Glomerular endothelial cell (primary cell): Measurements from ENCODE around the gene NFATC3. TPM values are rescaled to one million over a fixed set of nuclear protein-coding genes. Genes with fewer than 3 reads are reported as not detected.

Experiments
- DNase-seq: peaks from one replicate; pipeline ENCODE4 v3.0.0-alpha.2; 2011; ENCODE audit warnings: low read depth, low spot score; ENCODE audit errors: extremely low read depth
- total RNA-seq: library from RNA; depleted of rRNA; stranded (reverse); fragments of >200 nt; gene quantifications from 2 replicates; pipeline ENCODE4 v1.2.3, GENCODE V29; 2015

The NFATC3 gene
- total RNA-seq, 1 donor from 2014 or later: 22.8 TPM

DNA sequence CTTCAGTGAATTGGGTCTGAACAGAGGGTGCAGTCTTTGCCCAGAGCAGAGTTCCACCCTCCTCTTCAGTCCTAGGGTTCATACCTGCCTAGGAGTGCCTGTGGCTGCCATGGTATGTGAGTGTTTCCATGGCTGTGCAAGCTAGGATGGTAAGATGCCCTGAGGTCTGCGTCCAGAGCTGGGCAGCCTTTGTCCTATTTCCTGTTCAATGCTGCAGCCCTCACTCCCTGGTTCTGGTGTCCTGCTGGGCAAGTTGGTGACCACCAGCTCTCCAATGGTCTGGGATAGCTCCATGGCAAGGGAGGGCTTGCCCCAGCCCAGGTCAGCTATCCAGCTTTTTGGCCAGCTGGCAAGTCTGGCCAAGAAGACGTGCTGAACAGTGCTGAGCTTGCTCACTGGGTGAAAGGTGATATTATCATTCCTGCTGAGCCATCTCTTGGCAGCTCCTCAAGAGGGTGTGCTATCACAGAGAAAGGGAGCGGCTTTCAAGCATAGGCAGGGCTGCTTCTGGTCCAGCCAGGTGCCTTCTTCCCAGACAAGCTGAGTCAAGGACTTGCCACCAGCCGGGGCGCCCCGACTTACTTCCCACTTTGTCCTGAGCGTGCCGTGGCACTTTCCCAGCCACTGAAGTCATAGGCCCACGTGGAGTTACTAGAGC, 13.0 kb upstream of the NFATC3 start:
- DNase-seq: no peak

DNA sequence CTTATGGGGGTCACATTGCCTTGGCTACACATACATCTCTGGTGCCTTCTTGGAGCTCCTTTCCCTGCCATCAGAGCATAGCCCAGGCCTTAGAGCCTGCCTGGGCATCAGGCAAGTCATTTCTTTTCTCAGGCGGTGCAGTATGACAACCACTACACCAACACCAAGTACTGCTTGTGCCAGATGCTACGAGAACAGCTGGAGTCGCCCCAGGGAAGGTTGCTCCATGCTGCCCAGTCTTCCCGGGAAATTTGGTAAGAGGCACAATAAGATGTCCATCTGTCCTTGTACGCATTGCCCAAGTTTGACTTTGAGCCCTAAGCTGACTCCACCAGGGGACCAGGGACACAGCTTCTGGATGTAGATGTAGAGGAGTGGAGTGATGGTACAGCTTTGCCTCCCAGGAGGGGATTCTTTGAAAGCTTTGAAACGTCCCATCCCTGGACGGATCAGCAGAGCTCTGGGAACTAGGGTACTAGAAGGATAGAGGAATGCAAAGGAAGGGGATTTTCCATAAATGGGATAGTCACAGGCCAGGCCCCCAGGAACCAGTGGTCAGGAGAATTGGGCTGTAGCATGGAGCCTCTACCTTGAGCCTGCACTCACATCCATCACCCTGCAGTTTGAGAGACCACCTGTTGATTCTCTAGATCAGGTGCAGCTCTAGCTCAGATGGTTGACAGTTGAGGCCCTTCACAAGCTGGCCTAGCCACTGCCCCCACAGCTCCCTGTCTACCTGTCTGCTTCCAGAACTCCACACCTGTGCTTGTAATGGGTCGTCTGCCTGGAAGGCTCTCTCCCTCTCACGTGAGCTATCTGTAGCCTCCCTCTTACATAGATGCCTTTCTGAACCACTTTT, 11.0 kb upstream of the NFATC3 start:
- DNase-seq: no peak

DNA sequence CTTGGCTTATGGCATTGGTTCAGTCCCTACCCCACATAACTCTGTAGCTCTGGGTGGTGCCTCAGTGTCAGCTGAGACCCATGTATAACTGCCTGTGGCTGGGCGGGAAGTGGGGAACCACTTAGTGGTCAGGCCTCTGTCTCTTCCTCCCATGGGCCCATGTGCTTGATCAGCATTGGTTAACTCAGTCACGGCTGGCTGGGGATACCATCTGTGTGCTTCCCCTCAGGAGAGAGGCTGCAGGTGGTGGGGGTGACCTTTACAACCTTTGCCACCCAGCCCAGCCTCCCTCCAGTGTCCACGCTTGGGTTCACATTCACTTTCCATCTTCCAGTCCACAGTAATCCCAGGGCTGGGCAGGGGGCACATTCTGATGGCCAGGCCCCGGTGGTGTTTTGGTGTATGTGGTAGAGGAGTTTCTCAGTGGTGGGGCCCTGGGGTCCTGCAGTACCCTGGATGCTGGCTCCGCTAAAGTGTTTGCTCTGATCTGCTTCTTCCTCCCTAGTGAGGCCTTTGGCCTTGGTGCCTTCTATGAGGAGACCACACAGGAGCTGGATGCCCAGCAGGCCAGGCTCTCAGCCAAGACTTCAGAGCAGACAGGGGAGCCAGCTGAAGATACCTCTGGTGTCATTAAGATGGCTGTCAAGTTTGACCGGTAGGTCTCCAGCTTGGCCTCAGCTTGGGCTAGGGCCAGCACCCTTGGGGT, 10.2 kb upstream of the NFATC3 start:
- no peak for DNase-seq

DNA sequence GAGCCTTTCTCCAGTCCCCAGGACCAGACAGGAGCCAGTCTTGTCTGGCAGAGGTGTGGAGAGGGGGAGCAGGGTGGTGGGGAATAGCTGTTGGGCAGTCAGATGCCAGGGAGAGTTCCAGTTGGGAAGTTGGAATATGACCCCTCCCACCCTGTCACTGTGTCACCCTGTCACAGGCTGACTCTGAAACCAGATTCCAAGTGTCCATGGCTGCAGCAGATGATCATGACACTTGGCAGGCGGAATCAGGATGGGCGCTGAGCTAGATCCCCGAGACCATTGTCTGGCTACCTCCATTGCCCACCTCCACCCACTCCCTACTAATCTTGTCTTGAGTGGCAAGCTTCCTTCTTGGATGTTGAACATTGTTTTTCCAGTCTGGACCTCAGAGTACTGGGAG, 9.2 kb upstream of the NFATC3 start:
- no peak for DNase-seq

DNA sequence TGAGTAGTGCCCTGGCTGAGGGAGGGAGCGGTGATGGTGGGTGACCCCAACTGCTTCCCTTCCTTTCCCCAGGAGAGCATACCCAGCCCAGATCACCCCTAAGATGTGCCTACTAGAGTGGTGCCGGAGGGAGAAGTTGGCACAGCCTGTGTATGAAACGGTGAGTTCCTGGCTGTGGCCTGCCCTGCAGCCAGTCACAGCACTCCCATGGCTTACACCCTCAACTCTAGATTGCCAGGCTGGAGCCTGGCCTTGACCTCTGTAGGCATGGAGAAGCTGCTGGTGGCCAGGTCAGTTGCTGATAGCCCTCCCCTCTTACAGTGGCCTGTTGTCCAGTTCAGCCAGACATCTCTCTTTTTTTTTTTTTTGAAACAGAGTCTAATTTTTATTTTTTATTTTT, 8.6 kb upstream of the NFATC3 start:
- no peak for DNase-seq

DNA sequence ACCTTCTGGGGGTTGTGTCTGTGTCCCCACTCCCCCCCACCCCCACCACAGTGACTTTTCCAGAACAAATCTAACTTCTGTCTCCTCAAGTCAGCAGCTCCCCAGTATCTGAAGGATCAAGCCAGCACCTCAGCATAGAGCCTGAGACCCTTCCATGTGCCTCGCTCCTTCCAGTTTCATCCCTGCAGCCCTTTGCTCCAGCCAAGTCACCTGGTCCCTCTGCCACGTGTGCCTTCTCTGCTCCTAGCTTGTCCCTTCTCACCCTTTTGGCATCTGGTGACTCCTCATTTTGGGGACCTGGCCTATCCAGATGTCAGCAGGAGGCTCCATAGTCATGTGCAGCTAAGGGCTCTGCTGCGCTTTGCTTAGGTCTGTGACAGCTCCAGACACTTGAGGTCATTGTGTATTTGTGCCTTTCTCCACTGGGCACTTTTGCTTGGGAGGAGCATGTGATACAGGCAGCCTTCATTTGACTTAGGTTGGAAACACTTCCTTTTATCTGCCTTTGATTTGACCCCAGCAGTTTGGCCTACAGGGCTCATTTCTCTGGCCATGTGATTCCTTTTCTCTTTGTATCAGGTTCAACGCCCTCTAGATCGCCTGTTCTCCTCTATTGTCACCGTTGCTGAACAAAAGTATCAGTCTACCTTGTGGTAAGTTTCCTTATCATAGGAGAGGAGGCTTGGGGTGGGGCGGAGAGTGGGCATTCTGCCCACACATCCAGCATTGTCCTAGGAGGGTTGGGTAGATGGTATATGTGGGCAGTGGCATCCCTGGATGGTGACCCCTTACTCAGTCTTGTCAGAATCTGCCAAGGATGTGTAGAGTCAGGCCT, 7.1 kb upstream of the NFATC3 start:
- DNase-seq: no peak

DNA sequence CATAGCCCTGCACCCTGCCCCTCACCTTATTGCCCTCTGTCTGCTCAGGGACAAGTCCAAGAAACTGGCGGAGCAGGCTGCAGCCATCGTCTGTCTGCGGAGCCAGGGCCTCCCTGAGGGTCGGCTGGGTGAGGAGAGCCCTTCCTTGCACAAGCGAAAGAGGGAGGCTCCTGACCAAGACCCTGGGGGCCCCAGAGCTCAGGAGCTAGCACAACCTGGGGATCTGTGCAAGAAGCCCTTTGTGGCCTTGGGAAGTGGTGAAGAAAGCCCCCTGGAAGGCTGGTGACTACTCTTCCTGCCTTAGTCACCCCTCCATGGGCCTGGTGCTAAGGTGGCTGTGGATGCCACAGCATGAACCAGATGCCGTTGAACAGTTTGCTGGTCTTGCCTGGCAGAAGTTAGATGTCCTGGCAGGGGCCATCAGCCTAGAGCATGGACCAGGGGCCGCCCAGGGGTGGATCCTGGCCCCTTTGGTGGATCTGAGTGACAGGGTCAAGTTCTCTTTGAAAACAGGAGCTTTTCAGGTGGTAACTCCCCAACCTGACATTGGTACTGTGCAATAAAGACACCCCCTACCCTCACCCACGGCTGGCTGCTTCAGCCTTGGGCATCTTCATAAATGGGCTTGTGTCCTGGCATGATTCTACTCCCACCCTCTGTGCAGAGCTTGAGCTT, 6.3 kb upstream of the NFATC3 start:
- DNase-seq: no peak

DNA sequence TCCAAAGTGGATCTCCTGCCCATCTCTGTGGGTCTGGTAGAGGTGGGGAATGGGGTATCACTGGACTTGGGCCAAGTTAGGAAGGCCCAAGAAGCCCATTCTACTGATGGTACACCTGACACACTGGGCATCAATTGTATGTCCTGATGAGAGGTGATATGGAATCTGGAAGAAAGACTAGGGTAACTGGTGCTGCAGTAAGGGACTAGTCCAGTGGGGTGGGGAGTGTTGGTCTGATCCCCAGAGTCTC, 5.9 kb upstream of the NFATC3 start:
- DNase-seq: no peak

DNA sequence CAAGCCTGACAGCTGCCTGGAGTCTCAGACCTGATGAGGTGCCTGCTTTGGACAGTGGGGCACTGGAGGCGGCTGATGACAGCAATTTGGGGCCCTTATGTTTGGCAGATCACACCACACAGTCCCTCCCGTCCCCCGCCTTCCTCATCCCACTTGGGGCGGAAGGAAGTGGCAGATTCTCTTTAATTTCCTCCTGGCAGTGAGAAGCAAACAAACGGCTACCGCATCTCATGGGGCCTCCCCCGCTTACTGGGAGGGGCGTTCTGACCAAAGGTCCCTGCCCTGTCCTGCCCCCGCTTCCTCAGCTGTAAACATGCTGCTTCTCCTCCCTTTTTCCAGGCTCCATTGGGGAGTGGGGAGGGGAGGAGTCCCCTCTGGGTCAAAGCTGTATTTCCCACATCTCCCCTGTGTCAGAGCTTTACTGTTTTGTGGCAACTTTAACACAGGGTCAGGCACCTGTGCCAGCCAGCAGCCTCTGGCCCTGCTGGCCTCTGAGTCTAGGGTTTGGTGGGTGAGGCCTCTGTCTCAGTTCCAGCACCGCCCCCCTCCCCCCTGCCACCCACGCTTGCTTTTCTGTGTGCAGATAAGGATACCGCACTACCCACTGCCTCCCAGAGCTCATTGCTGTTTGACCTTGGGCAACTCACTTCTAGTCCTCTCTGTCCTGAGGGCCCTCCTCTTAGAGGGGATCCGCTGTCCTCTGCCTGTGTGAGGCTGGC, 5.4 kb upstream of the NFATC3 start:
- DNase-seq: no peak

DNA sequence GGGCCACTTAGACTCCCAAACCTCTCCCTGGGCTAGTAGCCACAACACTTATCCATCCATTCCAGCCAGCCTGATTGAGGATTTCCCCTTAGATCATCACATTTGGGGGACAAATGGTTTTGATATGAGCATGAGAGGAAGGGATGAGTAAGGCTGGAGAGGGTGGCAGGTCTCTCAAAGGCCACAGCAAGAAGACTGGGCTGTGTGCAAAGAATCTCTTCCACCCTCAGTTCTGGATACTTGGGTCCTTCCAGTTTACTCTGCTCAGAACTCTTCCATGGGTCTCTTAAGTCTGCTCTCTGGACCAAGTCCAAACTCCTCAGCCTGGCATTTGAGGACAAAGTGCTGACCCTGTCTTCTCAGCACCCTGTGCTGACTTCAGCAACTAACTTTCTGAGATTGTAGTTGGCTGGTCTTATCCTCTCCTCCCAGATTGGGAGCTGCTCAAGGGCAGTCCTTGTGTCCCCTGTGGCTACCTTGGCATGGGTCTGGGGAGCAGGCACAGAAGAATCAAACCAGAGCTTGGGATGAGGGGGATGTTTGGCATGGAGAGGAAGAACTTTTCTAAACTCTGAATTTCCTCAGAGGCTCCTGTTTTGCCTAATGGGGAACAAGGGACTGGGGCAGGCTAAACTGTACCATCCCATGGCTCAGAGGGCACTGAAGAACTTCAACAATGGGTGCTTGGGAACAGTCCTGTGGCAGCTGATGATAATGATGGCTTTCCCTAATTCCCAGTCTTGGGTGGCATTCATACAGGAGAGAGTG, 3.1 kb upstream of the NFATC3 start:
- no peak for DNase-seq

DNA sequence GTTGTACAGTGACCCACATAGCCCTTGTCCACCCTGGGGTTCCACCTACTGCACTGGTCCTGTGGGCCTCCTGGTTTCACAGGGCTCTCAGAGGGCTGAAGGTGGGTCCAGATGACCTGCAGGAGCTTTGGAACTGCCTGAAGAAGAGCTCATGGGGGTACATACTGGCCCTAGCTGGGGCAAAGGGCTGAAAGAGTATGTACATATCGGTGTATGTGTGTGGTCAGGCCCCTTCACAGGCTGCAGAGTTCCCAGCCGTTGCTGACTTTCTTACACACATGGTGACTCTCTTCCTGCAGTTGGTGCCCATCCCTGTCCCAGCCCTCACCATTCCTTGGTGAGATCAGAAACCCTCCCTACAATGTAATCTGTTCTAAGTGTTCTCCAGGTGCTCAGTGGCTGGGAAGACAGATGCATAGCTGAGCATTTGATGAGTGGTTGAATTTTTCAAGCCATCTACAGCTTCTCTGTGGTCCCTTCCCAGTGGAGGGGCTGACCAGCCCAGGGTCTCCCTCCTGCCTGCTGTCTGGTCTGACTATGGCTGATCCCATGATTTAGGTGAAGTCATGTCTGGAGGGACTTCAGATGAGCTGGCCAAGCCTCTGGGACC, 2.4 kb upstream of the NFATC3 start:
- no peak for DNase-seq

DNA sequence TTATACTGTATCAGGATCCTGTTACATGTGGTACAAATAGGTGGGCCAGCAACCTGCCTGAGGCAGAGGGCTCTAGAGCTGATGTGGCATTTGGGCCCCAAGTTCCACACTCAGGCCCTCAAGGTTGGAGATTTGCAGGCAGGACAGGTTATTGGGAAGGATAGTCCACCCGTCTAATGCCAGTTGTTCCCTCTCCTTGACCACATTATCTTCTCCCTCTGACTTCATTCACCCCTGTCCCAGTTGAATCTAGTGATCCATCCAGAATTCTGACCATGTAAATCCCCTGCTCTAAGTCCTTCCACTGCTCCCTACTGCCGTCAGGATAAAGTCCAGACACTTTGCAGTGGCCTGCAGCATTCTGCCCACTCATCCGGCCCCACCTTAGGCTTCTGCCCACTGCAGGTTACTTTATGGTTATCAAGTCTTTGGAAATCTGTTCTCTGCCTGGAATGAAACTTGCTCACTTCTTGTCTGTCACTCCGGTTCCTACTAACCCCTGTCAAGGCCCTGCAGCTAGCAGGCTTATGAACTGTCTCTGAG, 1.9 kb upstream of the NFATC3 start:
- DNase-seq: no peak

DNA sequence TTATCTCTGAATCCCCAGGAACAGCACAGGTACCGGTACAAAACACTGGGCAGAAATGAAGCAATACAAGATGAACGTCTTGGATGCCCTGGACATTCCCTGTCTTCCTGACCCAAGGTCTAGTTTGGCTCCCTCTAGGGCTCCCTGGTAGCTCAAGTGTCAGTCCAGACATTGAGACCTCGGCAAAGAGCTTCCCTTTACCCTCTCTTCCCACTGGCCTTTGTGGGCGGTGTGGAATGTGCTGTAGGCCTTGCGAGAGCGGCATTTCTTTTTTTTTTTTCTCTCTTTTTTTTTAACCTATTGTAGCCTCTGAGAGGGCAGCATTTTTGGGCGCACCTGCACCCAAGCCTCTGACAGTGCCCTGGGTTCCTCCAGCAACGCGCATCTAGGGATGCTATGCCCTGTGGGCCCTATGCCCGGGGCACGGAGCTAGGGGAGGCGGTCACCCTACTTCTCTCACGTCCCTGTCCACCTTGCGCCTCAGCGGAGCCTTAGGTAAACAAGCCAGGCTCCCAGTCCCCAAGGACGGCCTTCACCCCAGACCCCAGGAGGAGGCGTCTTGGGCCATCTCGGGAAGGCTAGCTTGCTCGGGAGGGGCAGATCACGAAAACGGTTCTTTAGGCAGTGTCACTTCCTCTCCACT, 1.2 kb upstream of the NFATC3 start:
- DNase-seq: no peak

DNA sequence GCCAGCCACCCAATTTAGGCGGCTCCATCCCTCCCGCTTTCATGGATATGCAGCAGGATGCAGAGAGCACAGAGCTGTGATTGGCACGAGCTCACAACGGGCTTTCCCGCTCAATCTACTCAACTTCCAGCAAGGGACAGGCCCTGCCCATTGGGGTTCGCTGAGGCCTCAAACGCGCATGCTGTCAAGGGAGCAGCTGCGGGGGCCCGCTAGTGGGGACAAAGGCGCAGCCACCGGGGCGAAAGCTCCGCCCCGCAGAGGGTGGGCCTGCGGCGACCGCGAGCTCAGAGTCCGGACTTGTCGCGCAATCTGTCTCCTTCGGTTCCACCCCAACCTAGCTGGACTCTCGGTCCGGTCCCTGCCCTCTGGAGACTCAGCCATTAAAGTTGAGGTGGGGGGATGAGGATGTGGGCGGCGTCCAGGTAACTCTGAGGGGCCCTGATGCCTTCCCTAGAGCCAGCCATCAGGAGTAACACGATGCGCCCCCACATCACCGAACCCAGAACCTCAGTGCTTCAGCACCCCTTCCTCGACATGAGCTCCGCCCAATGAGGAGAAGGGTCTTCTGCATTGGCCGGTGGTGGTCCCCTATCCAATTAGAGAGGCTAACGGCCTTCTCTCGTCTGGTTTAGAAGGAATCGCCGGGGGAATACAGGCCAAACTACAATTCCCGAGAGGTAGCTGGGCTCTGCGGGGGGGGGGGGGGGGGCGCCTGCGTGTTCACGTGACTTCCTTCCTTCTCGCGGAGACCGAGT, 489 bp upstream of the NFATC3 start:
- no peak for DNase-seq

DNA sequence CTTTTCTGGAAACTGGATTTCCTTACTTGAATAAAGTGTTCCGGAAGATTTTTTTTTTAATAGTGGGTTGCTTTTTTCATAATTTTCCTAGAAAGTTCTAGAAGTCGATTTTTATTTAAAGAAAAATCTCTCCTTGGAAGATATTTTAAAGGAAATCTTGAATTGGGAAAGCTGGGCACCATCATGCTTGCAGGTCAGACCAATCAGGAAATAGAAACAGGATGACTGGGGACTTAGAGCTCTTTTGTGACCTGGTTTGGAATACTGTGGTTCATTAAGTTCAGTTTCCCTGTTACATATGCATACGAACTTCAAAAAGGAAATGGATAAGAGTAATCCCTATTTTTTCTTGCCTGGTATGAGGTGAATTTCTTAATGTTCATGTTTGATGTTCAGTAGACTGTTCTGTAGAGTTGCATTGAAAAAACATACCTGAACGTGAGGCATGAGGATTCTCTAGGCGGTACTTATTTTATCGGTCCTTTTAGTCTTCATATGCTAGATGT, 1.2 kb downstream of the NFATC3 start:
- no peak for DNase-seq

DNA sequence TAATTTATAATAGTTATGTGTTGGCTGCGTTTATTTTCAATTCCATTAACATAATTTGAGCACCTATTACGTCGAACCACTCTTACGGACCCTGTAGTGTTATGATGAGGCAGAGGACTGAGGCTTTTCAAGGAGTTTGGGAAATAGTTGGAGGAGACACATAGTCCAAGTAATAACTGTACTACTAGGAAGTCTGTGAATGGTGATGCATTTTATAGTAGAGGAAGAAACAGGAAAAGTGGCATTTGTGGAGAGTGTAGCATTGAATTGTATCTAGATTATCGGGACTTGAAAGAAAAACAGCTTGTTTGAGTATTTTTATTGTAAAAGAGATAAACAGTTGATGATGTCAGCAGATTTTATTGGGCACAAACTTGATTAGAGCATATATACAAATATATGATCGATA, 1.7 kb downstream of the NFATC3 start:
- no peak for DNase-seq

DNA sequence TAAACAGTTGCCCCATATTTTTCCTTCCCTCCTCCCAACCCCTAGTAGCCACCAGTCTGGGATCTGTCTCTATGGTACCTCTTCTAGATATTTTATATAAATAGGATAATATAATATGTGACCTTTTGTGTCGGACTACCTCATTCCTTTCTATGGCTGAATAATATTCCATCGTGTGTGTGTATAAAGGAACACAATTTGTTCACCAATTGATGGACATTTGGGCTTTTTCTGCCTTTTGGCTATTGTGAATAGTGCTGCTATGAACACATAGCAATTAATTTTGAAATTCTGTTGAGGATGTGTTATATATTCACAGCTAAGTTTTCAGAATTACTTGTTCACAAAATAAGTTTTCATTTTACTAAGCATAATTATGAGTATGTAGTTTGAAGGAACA, 2.5 kb downstream of the NFATC3 start:
- no peak for DNase-seq
